ENCODE measurements around the gene SMIM15. TPM values are rescaled to one million over a fixed set of nuclear protein-coding genes. Genes with fewer than 3 reads are reported as not detected.
"Not testable (repeated sequence)": the region's sequence is repeated elsewhere in the genome, so short reads cannot be mapped to it uniquely, and the experiment has no call there.

SMIM15 gene
- total RNA-seq, 1 donor from 2014 or later = 56.6 TPM

DNA sequence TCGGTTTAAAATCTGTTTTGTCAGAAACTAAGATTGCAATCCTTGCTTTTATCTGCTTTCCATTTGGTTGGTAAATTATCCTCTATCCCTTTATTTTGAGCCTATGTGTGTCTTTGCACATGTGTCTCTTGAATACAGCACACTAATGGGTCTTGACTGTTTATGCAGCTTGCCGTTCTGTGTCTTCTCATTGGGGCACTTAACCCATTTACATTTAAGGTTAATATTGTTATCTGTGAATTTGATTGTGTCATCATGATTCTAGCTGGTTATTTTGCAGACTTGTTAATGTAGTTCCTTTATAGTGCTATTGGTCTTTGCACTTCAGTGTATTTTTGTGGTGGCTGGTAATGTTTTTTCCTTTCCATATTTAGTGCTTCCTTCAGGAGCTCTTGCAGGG lies 36.3 kb upstream of the SMIM15 start:
- Mint-ChIP-seq H3K27ac (ENCODE audit: unreplicated experiment) (no peak overlapping the region), H3K27me3 (ENCODE audit: low read depth) (no peaks in the 10 kb centered on the region), H3K4me1 (ENCODE audit: low read depth) (no peaks in the 10 kb centered on the region), H3K4me3 (ENCODE audit: unreplicated experiment) (no peak overlapping the region), H3K9me3 (ENCODE audit: low read depth) (peaks cover 22% of the 10 kb centered on the region), H3K36me3 (ENCODE audit: low read depth) (peaks cover 12% of the 10 kb centered on the region)
- TF ChIP-seq, protein P1, sequence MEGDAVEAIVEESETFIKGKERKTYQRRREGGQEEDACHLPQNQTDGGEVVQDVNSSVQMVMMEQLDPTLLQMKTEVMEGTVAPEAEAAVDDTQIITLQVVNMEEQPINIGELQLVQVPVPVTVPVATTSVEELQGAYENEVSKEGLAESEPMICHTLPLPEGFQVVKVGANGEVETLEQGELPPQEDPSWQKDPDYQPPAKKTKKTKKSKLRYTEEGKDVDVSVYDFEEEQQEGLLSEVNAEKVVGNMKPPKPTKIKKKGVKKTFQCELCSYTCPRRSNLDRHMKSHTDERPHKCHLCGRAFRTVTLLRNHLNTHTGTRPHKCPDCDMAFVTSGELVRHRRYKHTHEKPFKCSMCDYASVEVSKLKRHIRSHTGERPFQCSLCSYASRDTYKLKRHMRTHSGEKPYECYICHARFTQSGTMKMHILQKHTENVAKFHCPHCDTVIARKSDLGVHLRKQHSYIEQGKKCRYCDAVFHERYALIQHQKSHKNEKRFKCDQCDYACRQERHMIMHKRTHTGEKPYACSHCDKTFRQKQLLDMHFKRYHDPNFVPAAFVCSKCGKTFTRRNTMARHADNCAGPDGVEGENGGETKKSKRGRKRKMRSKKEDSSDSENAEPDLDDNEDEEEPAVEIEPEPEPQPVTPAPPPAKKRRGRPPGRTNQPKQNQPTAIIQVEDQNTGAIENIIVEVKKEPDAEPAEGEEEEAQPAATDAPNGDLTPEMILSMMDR (IDR thresholded peaks at IDR 0.05) = no peak
- DNase-seq (ENCODE audit: low spot score) = no peak

DNA sequence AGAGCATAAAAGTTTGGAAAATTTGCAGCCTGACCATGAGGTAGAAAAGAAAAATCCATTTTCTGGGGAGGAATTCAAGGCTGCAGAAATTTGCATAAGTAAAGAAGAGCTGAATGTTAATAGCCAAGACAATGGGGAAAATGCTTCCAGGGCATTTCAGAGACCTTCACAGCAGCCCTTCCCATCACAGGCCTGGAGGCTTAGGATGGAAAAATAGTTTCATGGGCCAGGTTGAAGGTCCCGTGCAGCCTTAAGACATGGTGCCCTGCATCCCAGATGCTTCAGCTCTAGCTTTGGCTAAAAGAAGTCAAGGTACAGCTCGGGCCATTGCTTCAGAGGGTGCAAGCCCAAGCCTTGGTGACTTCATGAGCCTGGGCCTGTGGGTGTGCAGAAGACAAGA lies 25.6 kb upstream of the SMIM15 start:
- not testable (repeated sequence) for DNase-seq (ENCODE audit: low spot score); H3K9me3 Mint-ChIP-seq (ENCODE audit: low read depth); H3K27me3 Mint-ChIP-seq (ENCODE audit: low read depth); H3K4me1 Mint-ChIP-seq (ENCODE audit: low read depth); H3K4me3 Mint-ChIP-seq (ENCODE audit: unreplicated experiment); H3K27ac Mint-ChIP-seq (ENCODE audit: unreplicated experiment); H3K36me3 Mint-ChIP-seq (ENCODE audit: low read depth)

DNA sequence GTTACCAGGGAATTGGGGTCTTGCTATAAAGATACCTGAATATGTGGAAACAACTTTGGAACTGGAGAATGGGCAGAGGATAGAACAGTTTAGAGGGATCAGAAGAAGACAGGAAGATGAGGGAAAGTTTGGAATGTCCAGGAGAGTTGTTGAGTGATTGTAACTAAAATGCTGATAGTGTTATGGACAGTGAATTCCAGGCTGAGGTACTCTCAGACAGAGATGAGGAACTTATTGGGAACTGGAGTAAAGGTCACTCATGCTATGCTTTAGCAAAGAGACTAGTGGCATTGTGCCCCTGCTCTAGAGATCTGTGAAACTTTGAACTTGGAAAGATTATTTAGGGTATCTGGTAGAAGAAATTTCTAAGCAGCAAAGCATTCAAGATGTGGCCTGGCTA lies 25.1 kb upstream of the SMIM15 start:
- H3K27ac Mint-ChIP-seq (ENCODE audit: unreplicated experiment); DNase-seq (ENCODE audit: low spot score); H3K36me3 Mint-ChIP-seq (ENCODE audit: low read depth); H3K4me3 Mint-ChIP-seq (ENCODE audit: unreplicated experiment); H3K27me3 Mint-ChIP-seq (ENCODE audit: low read depth); H3K4me1 Mint-ChIP-seq (ENCODE audit: low read depth); H3K9me3 Mint-ChIP-seq (ENCODE audit: low read depth): not testable (repeated sequence)

DNA sequence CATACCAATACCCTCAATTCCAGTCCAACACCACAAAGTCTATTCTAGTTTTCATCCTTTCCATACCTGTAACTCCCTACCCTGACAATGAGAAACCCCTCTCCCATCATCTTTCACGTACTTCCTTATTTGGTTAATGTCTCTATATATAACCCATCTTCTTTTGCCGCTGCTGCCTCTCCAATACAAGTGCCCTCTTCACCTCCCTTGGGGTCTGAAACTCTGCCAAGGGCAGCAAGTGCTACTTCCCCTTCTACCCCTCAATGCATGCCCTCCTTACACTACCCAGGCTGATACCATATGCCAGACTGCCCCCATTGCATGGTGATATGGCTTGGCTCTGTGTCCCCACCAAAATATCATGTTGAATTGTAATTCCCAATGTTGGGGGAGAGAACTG lies 24.4 kb upstream of the SMIM15 start:
- Mint-ChIP-seq H3K27me3 (ENCODE audit: low read depth) (no peaks in the 10 kb centered on the region), H3K9me3 (ENCODE audit: low read depth) (no peaks in the 10 kb centered on the region), H3K27ac (ENCODE audit: unreplicated experiment) (no peak overlapping the region), H3K4me3 (ENCODE audit: unreplicated experiment) (no peak overlapping the region), H3K36me3 (ENCODE audit: low read depth) (peaks cover 3% of the 10 kb centered on the region), H3K4me1 (ENCODE audit: low read depth) (peaks cover 4% of the 10 kb centered on the region)
- DNase-seq (ENCODE audit: low spot score) = no peak
- TF ChIP-seq, protein P1 (IDR thresholded peaks at IDR 0.05) = no peak

DNA sequence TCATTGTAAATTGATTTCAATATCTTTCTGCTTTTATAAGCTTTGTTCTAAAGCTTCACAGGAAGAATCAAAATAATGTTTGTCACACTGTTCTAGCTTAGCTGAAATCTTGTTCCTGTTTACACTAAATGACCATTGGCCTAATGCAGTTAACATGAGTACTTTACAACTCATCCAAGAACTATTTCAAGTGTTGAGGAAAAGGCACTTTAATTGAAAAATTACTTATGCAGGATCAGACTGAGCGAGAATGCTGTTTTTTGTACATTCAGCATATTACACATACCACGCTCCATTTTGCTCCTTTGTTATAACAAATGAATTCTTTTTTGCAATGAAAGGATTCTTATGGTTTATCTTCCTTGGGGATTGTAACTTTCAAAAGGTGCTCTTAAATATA lies 22.4 kb upstream of the SMIM15 start:
- Mint-ChIP-seq H3K4me3 (ENCODE audit: unreplicated experiment) (no peak overlapping the region), H3K36me3 (ENCODE audit: low read depth) (no peaks in the 10 kb centered on the region), H3K27me3 (ENCODE audit: low read depth) (no peaks in the 10 kb centered on the region), H3K27ac (ENCODE audit: unreplicated experiment) (no peak overlapping the region), H3K9me3 (ENCODE audit: low read depth) (no peaks in the 10 kb centered on the region), H3K4me1 (ENCODE audit: low read depth) (peaks cover 13% of the 10 kb centered on the region)
- TF ChIP-seq, protein P1 (IDR thresholded peaks at IDR 0.05) = no peak
- DNase-seq (ENCODE audit: low spot score) = no peak

DNA sequence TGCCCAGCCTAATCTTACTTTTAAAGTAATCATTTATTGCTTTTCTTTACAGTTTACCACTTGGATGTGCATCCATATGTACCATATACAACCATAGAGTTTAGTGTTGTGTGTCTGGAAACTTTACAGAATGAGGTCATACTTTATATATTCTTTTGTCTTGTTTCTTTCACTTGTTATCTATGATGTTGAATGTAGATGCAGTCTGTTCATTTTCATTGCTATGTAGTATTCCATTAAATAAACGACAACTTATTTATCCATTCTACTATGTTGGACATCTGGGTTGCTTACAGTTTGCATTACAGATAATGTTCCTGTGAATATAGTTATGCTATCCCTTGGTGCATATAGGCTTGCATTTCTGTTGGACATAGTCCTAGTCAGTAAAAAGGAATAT lies 21.3 kb upstream of the SMIM15 start:
- TF ChIP-seq, protein P1 (IDR thresholded peaks at IDR 0.05) = no peak
- H3K36me3 Mint-ChIP-seq (ENCODE audit: low read depth) = no peaks in the 10 kb centered on the region
- no peak for DNase-seq (ENCODE audit: low spot score)
- no peak overlapping the region for H3K4me3 Mint-ChIP-seq (ENCODE audit: unreplicated experiment)
- H3K4me1 Mint-ChIP-seq (ENCODE audit: low read depth) = peaks cover 13% of the 10 kb centered on the region
- H3K27ac Mint-ChIP-seq (ENCODE audit: unreplicated experiment) = no peak overlapping the region
- H3K9me3 Mint-ChIP-seq (ENCODE audit: low read depth) = no peaks in the 10 kb centered on the region
- no peaks in the 10 kb centered on the region for H3K27me3 Mint-ChIP-seq (ENCODE audit: low read depth)

Measured in chondrocyte (in vitro differentiated cells).